ENCODE results near the gene PFDN2. TPM values are rescaled to one million over a fixed set of nuclear protein-coding genes. Genes with fewer than 3 reads are reported as not detected.

Gene PFDN2
- total RNA-seq, 1 experiment from 2014 or later, result 98.6 TPM

- Histone ChIP-seq H3K9me3 (ENCODE audit: control insufficient read depth, insufficient read depth, low read depth, low read length) (no peaks in the 10 kb centered on the region), H3K27me3 (ENCODE audit: control insufficient read depth, insufficient read depth, low read length) (no peaks in the 10 kb centered on the region), H3K4me3 (ENCODE audit: low read depth in 2 of 2, low read length in 2 of 2) (peak within 1 kb of the TSS; percentile 82 to 90), H3K4me1 (ENCODE audit: control insufficient read depth, insufficient read depth, low read length) (peaks cover 22% of the 10 kb centered on the region), H3K27ac (ENCODE audit: low read length) (peak within 1 kb of the TSS; percentile 91), H3K36me3 (ENCODE audit: control insufficient read depth, insufficient read depth, low read length) (peaks cover 11% of the 10 kb centered on the region)
- BruUV-seq (replicated peaks), result TSS peak; percentile 10
- in situ Hi-C loops (cut with HindIII; ENCODE audit: low pct_unique_long_range_greater_than_20kb, low sequenced_read_pairs) (no loop called here), intact Hi-C loops (cut with micrococcal nuclease; ENCODE audit: unreplicated experiment) (no loop called here)
- DNase-seq (ENCODE audit: low read depth, low spot score) (peak; percentile 69), ATAC-seq (peak; percentile 96)
- ChIA-PET CTCF (no interaction called here), POLR2A (no interaction called here)
- TF ChIP-seq, protein P1, sequence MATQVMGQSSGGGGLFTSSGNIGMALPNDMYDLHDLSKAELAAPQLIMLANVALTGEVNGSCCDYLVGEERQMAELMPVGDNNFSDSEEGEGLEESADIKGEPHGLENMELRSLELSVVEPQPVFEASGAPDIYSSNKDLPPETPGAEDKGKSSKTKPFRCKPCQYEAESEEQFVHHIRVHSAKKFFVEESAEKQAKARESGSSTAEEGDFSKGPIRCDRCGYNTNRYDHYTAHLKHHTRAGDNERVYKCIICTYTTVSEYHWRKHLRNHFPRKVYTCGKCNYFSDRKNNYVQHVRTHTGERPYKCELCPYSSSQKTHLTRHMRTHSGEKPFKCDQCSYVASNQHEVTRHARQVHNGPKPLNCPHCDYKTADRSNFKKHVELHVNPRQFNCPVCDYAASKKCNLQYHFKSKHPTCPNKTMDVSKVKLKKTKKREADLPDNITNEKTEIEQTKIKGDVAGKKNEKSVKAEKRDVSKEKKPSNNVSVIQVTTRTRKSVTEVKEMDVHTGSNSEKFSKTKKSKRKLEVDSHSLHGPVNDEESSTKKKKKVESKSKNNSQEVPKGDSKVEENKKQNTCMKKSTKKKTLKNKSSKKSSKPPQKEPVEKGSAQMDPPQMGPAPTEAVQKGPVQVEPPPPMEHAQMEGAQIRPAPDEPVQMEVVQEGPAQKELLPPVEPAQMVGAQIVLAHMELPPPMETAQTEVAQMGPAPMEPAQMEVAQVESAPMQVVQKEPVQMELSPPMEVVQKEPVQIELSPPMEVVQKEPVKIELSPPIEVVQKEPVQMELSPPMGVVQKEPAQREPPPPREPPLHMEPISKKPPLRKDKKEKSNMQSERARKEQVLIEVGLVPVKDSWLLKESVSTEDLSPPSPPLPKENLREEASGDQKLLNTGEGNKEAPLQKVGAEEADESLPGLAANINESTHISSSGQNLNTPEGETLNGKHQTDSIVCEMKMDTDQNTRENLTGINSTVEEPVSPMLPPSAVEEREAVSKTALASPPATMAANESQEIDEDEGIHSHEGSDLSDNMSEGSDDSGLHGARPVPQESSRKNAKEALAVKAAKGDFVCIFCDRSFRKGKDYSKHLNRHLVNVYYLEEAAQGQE (IDR thresholded peaks at IDR 0.05; ENCODE audit: insufficient read depth in 1 of 2, low read depth in 2 of 2, low read length in 1 of 2), result no peak; a peak in 1 of 4 replicates
- TF ChIP-seq, protein P2, sequence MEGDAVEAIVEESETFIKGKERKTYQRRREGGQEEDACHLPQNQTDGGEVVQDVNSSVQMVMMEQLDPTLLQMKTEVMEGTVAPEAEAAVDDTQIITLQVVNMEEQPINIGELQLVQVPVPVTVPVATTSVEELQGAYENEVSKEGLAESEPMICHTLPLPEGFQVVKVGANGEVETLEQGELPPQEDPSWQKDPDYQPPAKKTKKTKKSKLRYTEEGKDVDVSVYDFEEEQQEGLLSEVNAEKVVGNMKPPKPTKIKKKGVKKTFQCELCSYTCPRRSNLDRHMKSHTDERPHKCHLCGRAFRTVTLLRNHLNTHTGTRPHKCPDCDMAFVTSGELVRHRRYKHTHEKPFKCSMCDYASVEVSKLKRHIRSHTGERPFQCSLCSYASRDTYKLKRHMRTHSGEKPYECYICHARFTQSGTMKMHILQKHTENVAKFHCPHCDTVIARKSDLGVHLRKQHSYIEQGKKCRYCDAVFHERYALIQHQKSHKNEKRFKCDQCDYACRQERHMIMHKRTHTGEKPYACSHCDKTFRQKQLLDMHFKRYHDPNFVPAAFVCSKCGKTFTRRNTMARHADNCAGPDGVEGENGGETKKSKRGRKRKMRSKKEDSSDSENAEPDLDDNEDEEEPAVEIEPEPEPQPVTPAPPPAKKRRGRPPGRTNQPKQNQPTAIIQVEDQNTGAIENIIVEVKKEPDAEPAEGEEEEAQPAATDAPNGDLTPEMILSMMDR (IDR thresholded peaks at IDR 0.05), result peak; percentile 47; the same call in 1 of the 2 replicates
- TF ChIP-seq POLR2AphosphoS5 (IDR thresholded peaks at IDR 0.05; ENCODE audit: low read depth, low read length) (peak; percentile 83), TCF7L2 (IDR thresholded peaks at IDR 0.05; ENCODE audit: low read depth, low read length) (no peak), SIN3A (IDR thresholded peaks at IDR 0.05; ENCODE audit: borderline replicate concordance, insufficient read depth, low read depth, low read length) (0 out of 2 replicates have a peak, but pooled peaks have one; percentile 33)
These were observed 41.5 kb upstream of the PFDN2 start, which contains the start of gene USP21 for GRCh38 chr1:161159087-161159912. TSS of gene USP21 (plus strand) at chr1:161159500. CDS start at chr1:161160641, 1,141 bp downstream.

DNA sequence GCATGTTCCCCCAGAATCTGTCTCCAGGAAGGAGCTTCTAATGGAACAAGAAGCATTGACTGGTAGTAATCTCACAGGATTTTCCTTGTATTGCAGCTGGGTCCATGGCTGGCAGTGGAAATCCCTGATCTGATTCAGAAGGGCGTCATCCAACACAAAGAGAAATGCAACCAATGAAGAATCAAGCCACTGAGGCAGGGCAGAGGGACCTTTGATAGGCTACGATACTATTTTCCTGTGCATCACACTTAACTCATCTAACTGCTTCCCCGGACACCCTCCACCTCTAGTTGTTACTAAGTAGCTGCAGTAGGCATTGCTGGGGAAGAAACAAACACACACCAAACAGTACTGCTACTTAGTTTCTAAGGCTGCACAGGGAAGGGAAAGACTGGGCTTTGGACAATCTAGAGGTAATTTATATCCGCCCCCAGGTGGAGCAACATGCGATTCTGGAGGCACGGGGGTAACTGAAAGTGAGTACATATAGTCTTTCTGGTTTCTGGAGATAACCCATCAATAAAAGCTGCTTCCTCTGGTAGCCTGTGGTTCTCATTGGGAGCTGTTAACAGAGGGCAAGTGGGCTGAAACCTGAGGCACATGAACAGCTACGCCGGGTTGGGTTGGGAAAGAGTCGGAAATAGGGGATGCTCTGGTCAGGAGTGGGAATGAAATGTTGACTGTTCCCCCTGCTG, 40.6 kb upstream of the PFDN2 start:
- TF ChIP-seq SIN3A (IDR thresholded peaks at IDR 0.05; ENCODE audit: borderline replicate concordance, insufficient read depth, low read depth, low read length) (no peak), POLR2AphosphoS5 (IDR thresholded peaks at IDR 0.05; ENCODE audit: low read depth, low read length) (no peak), TCF7L2 (IDR thresholded peaks at IDR 0.05; ENCODE audit: low read depth, low read length) (no peak)
- TF ChIP-seq, protein P2 (IDR thresholded peaks at IDR 0.05), result no peak
- TF ChIP-seq, protein P1 (IDR thresholded peaks at IDR 0.05; ENCODE audit: insufficient read depth in 1 of 2, low read depth in 2 of 2, low read length in 1 of 2), result no peak
- Histone ChIP-seq H3K4me1 (ENCODE audit: control insufficient read depth, insufficient read depth, low read length) (peaks cover 22% of the 10 kb centered on the region), H3K36me3 (ENCODE audit: control insufficient read depth, insufficient read depth, low read length) (peaks cover 16% of the 10 kb centered on the region), H3K4me3 (ENCODE audit: low read depth in 2 of 2, low read length in 2 of 2) (peak overlapping the region; percentile 82 to 90), H3K9me3 (ENCODE audit: control insufficient read depth, insufficient read depth, low read depth, low read length) (no peaks in the 10 kb centered on the region), H3K27ac (ENCODE audit: low read length) (peak overlapping the region; percentile 91), H3K27me3 (ENCODE audit: control insufficient read depth, insufficient read depth, low read length) (no peaks in the 10 kb centered on the region)
- intact Hi-C loops (cut with micrococcal nuclease; ENCODE audit: unreplicated experiment) (no loop called here), in situ Hi-C loops (cut with HindIII; ENCODE audit: low pct_unique_long_range_greater_than_20kb, low sequenced_read_pairs) (no loop called here)
- CTCF ChIA-PET, result interaction anchor here (0.5 kb wide), 1 partner anchor 200 kb away, joined by 3 read pairs; no protein-coding TSS in a partner anchor
- TSS peak; percentile 24 for BruUV-seq (replicated peaks)
- ATAC-seq (no peak; the same call in 1 of the 2 replicates), DNase-seq (ENCODE audit: low read depth, low spot score) (no peak)
- POLR2A ChIA-PET, result interaction anchor here (0.5 to 0.7 kb wide), 2 partner anchors 18 to 36 kb away, joined by 3 to 6 read pairs; no protein-coding TSS in a partner anchor
